ENCODE results near the gene AFP.

AFP gene

GRCh38 chr4:73415807-73416238, 20.2 kb upstream of the AFP start:
- DNase-seq: no peak

DNA sequence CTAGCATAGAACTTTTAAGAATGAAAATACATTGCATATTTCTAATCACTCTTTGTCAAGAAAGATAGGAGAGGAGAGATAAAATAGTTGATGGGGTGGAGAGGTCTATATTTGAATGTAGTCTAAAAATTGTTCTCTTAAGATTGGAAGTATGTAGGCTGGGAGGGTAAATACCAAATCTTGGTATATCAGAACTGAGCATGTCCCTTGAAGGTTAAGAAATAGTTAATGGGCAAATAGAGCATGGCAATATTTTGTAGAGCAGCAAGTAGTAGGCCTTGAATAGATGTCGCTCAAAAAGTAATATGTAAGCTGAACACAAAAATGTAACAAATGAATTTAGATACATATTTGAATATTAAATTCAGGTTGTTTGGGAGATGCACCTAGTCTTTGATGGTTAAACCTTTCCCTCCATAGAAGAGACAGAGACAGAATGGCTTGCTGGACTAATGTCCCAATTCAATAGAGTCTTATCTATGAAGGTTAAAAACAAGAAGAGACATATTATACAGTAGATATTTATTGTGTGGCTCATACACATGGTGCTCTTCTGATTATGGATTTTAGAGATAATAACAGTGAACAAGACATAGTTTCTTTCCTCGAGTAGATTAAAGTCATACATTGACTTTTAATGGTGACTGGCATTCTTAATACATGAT, 19.5 kb upstream of the AFP start:
- no peak for DNase-seq

GRCh38 chr4:73417342-73417741, 18.7 kb upstream of the AFP start:
- no peak for DNase-seq

DNA sequence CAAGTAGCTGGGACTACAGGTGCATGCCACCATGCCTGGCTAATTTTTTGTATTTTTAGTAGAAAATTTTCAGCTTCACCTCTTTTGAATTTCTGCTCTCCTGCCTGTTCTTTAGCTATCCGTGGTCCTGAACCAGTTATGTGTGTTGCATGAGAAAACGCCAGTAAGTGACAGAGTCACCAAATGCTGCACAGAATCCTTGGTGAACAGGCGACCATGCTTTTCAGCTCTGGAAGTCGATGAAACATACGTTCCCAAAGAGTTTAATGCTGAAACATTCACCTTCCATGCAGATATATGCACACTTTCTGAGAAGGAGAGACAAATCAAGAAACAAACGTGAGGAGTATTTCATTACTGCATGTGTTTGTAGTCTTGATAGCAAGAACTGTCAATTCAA, 18.0 kb upstream of the AFP start:
- DNase-seq: peak; percentile 10

DNA sequence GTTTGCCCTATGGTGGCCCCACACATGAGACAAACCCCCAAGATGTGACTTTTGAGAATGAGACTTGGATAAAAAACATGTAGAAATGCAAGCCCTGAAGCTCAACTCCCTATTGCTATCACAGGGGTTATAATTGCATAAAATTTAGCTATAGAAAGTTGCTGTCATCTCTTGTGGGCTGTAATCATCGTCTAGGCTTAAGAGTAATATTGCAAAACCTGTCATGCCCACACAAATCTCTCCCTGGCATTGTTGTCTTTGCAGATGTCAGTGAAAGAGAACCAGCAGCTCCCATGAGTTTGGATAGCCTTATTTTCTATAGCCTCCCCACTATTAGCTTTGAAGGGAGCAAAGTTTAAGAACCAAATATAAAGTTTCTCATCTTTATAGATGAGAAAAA, 17.3 kb upstream of the AFP start:
- DNase-seq: no peak

- no peak for DNase-seq
Measured at GRCh38 chr4:73419106-73420038, 16.6 kb upstream of the AFP start.

DNA sequence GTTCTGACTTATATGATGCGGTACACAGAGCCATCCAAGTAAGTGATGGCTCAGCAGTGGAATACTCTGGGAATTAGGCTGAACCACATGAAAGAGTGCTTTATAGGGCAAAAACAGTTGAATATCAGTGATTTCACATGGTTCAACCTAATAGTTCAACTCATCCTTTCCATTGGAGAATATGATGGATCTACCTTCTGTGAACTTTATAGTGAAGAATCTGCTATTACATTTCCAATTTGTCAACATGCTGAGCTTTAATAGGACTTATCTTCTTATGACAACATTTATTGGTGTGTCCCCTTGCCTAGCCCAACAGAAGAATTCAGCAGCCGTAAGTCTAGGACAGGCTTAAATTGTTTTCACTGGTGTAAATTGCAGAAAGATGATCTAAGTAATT, 15.4 kb upstream of the AFP start:
- no peak for DNase-seq

DNA sequence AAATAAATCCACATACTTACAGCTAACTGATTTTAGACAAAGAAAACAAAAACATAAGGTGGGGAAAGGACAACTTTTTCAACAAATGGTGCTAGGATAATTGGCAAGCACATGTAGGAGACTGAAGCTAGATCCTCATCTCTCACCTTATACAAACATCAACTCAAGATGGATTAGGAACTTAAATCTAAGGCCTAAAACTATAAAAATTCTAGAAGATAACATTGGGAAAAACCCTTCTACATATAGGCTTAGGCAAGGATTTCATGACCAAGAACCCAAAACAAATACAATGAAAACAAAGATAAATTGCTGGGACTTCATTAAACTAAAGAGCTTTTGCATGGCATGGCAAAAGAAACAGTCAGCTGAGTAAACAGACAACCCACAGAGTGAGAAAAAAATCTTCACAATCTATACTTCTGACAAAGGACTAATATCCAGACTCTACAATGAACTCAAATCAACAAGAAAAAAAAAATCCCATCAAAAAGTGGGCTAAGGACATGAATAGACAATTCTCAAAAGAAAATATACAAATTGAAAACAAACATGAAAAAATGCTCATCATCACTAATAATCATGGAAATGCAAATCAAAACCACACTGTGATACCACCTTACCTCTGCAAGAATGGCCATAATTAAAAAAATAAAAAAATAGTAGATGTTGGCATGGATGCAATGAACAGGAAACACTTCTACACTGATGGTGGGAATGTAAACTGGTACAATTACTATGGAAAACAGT, 14.1 kb upstream of the AFP start:
- DNase-seq: no peak

DNA sequence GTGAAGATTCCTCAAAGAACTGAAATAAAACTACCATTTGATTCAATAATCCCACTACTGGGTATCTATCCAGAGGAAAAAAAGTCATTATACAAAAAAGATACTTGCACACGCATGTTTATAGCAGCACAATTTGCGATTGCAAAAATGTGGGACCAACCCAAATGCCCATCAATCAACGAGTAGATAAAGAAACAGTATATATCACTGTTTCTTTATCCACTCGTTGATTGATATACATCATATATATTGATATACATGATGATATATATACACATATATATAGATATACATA, 13.6 kb upstream of the AFP start:
- no peak for DNase-seq

GRCh38 chr4:73423184-73423583, 12.8 kb upstream of the AFP start:
- no peak for DNase-seq

GRCh38 chr4:73426666-73427065, 9.4 kb upstream of the AFP start:
- DNase-seq: no peak

DNA sequence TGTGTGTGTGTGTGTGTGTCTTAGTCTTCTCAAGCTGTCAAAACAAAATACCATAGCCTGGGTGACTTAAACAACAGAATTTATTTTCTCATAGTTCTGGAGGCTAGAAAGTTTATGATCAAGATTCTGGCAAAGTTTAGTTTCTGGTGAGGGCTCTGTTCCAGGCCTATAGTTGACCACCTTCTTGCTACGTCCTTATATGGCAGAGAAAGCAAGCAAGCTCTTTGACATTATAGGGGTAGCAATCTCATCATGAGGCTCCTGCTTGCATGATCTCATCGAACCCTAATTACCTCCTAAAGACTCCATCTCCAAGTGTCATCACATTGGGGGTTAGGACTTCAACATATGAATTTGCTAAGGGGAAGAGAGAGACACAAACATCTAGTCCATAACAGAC, 6.9 kb upstream of the AFP start:
- no peak for DNase-seq

- DNase-seq: no peak
Measured at GRCh38 chr4:73429826-73430587, 6.0 kb upstream of the AFP start.

DNA sequence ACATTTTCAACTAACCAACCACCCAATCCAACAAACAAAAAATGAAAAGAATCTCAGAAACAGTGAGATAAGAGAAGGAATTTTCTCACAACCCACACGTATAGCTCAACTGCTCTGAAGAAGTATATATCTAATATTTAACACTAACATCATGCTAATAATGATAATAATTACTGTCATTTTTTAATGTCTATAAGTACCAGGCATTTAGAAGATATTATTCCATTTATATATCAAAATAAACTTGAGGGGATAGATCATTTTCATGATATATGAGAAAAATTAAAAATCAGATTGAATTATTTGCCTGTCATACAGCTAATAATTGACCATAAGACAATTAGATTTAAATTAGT, 4.2 kb upstream of the AFP start:
- DNase-seq: no peak

DNA sequence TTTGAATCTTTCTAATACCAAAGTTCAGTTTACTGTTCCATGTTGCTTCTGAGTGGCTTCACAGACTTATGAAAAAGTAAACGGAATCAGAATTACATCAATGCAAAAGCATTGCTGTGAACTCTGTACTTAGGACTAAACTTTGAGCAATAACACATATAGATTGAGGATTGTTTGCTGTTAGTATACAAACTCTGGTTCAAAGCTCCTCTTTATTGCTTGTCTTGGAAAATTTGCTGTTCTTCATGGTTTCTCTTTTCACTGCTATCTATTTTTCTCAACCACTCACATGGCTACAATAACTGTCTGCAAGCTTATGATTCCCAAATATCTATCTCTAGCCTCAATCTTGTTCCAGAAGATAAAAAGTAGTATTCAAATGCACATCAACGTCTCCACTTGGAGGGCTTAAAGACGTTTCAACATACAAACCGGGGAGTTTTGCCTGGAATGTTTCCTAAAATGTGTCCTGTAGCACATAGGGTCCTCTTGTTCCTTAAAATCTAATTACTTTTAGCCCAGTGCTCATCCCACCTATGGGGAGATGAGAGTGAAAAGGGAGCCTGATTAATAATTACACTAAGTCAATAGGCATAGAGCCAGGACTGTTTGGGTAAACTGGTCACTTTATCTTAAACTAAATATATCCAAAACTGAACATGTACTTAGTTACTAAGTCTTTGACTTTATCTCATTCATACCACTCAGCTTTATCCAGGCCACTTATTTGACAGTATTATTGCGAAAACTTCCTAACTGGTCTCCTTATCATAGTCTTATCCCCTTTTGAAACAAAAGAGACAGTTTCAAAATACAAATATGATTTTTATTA, 3.6 kb upstream of the AFP start:
- DNase-seq: peak; percentile 21

DNA sequence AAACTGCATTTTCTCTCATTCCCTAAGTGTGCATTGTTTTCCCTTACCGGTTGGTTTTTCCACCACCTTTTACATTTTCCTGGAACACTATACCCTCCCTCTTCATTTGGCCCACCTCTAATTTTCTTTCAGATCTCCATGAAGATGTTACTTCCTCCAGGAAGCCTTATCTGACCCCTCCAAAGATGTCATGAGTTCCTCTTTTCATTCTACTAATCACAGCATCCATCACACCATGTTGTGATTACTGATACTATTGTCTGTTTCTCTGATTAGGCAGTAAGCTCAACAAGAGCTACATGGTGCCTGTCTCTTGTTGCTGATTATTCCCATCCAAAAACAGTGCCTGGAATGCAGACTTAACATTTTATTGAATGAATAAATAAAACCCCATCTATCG, 2.9 kb upstream of the AFP start:
- no peak for DNase-seq

DNA sequence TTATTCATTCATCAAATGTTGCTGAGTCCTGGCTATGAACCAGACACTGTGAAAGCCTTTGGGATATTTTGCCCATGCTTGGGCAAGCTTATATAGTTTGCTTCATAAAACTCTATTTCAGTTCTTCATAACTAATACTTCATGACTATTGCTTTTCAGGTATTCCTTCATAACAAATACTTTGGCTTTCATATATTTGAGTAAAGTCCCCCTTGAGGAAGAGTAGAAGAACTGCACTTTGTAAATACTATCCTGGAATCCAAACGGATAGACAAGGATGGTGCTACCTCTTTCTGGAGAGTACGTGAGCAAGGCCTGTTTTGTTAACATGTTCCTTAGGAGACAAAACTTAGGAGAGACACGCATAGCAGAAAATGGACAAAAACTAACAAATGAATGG, 1.7 kb upstream of the AFP start:
- peak; percentile 17 for DNase-seq

GRCh38 chr4:73436674-73437557, 895 bp downstream of the AFP start:
- DNase-seq: no peak

DNA sequence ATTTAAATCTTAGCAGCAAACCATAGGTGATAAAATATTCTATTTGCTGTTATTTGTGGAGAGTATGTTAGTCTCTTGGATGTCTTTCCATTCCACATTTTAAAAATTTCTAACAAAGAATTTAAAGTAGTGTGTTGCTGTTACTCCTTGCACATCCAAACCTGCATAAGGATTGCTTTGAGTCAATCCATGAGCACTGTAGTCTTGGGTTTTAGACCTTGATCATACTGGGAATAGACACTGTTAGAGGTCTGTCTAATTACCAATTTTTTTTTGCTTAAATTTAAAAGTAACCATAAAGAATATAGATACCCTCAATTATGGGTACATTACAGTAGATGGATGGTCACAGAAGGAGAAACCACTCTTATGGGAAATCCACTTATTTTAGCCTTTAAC, 1.5 kb downstream of the AFP start:
- DNase-seq: no peak

DNA sequence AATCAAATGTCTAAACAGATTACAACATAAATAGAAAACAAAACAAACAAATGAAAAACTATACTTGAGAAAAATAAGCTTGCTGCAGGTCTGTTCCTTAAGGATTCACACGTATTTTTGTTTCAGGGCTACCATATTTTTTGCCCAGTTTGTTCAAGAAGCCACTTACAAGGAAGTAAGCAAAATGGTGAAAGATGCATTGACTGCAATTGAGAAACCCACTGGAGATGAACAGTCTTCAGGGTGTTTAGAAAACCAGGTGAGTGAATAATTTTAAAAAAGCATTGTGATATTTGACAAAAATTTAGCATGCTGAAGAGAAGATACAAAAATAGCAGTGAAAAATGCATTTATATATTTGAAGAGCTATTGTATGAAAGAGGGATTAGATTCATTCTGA, 2.0 kb downstream of the AFP start:
- DNase-seq: no peak

DNA sequence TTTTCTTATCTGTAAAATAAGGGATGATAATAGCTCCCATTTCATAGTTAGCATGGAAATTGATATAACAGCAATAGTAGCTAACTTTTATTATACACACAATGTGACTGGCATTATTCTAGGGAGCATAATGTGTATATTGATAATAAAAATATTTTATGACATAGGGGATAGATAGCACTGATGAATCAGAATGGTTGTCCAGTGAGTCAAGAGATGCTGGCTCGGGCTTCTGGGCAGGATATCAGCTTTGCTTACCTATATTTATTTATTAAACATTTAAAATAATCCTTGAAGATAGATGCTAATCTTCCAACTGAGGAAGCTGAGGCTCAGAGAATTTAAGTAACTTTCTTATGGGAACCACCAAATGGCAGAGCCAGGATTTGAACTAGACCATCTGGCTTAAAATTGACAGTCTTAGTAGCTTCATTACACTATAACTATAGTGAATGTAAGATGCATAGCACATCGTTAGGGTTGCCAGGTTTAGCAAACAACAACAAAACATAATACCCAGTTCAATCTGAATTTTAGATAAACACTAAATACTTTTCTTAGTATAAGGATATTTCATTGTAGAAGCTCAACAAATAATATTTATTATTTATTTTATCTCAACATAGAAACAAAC, 2.7 kb downstream of the AFP start:
- DNase-seq: no peak

Data from hematopoietic multipotent progenitor cell treated with erythropoietin and hydrocortisone succinate and interleukin-3 and kit ligand, for 8 days (in vitro differentiated cells).